NK-92 treated with Interleukin-12 subunit alpha and Interleukin-12 subunit beta, amount 100 ng/mL, for 24 hours (cell line): ENCODE data around the gene TRPM3.
"Not testable (repeated sequence)": the region's sequence is repeated elsewhere in the genome, so short reads cannot be mapped to it uniquely, and the experiment has no call there.

Experiments
- DNase-seq: peaks from one replicate; lab custom pipeline; 2025; lab: John Stamatoyannopoulos, UW

Gene TRPM3

DNA sequence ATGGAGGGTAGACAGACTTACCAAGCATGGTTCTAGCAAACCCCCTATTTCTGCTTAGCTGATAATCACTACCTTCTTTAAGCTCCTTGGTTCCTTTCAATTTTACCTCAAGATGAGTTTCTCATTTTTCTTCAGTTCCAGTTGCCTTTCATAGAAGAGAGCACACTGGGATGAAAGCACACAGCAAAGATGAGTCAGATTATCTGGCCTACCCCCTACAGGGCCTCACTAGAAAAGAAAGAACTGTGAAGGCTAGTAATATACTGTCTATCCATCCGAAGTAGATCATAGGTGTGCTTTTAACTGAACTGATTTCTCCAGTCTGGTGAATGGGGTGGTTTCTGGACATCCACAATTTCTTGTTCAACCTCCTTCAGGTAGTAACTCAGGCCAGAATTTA, 122.5 kb downstream of the TRPM3 start:
- DNase-seq = no peak

- no peak for DNase-seq
Measured at GRCh38 chr9:70995511-70995910, 125.9 kb downstream of the TRPM3 start.

DNA sequence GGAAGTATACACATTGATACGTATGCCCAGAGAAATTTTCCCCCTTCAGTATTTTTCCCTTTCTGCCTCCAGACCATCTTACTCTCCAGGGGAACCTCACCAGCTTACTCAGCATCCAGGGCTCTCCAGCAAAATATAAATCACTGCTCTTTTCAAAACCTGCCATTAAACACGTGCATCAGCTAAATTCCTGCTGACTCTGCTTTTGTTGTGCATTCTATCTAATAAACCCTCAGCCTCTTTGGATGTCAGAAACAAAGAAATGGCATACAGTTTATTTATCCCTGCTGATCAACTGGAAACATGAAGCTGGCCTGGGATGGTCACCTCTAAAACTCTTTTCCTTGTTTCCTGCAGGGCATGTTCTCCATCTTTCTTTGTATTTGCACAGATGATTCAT, 126.8 kb downstream of the TRPM3 start:
- DNase-seq = no peak

- DNase-seq = no peak
Measured at GRCh38 chr9:70988551-70988950, 132.9 kb downstream of the TRPM3 start.

- DNase-seq = no peak
Measured at GRCh38 chr9:70987986-70988385, 133.4 kb downstream of the TRPM3 start.

DNA sequence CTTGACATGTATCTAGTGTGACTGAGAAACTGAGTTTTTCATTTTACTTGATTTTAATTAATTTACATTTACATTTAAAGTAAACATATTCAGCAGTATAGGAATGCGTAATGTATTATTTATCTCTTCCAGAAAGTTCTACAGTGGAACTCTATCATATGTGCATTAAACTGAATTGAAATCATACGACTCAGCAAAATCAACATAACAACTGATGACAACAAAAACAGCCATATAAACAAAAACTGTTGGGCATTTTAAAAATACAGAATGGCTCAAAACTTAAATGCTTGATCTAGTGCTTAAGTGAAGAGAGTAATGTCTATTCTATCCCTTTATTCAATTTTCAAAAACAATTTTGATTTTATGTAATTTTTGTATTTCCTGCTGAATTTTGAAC, 134.4 kb downstream of the TRPM3 start:
- DNase-seq = no peak

GRCh38 chr9:70983723-70984295, 137.6 kb downstream of the TRPM3 start:
- no peak for DNase-seq

GRCh38 chr9:70981312-70981711, 140.1 kb downstream of the TRPM3 start:
- no peak for DNase-seq

- no peak for DNase-seq
Measured at GRCh38 chr9:70979966-70980365, 141.5 kb downstream of the TRPM3 start.

DNA sequence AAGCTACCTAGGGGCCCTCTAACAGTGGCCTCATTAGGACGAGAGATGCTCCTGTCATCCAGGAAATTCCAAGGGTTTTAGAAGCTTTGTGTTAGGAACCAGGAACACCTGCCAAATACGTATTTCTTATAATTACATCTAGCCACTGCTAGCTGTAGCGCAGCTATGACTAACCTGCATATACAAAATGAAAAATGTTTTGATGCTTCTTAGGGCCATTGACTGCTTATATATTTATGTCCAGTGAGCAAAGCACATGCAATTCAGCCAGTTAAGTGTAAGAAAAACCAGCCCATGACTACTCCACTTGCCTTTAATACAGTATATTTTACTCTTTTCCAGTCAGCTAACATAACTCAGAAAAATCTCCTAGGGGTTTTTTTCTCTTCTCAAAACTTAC, 143.3 kb downstream of the TRPM3 start:
- no peak for DNase-seq

DNA sequence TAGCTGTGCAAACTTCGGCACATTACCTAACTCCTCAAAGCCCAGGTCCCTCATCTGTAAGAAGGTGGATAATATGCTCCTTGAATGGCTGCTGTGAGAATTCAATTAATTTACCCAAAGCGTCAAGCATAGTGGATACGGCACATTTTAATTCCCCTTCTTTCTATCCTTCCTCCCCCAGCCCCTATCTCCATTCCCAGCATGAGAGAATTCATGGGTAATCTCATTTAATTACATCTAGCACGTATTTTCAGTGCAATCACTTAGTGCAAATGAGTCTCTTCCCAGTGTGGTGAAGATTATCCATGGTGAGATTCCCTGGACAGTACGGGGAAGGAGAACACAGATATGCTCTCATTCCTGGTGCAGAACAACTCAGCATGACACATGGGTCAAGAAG, 145.6 kb downstream of the TRPM3 start:
- no peak for DNase-seq

DNA sequence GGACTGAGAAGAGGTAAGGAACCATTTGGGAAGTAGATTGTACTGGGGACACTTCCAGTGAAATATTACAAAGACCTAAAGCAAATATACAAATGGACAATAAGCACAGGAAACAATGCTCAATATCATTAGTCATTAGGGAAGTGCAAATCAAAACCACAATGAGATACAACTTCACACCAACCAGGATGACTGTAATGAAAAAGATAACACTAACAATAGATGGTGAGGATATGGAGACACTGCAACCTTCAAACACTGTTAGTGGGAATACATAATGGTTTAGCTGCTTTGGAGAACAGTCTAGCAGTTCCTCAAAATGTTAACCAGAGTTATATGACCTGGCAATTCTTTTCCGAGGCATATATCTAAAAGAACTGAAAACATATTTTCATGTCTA, 149.7 kb downstream of the TRPM3 start:
- no peak for DNase-seq

DNA sequence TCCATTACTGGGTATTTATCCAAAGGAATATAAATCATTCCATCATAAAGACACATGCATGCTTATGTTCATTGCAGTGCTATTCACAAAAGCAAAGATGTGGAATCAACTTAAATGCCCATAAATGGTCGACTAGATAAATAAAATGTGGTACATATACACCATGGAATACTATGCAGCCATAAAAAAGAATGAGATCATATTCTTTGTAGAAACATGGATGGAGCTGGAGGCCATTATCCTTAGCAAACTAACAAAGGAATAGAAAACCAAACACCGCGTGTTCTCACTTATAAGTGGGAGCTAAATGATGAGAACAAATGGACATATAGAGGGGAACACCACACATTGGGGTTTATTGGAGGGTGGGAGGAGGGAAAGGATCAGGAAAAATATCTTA, 155.0 kb downstream of the TRPM3 start:
- not testable (repeated sequence) for DNase-seq

DNA sequence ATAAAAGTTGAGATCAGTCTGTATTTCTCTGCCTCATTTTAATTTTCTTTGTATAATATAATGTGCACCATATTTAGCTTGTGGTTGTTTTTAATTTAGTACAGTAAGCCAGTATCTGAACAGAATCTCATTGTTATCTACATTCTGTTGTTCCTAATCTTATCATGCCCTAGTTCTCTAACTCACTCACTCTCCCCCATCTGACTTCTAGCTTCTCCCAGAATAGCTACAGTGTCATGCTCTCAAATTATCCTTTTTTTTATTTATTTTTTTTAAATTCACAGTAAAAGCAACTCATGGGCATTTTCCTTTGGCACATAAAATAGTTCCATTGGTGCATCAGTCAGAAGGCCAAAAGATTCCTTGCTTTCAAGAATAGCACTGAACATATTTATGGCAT, 156.6 kb downstream of the TRPM3 start:
- no peak for DNase-seq

DNA sequence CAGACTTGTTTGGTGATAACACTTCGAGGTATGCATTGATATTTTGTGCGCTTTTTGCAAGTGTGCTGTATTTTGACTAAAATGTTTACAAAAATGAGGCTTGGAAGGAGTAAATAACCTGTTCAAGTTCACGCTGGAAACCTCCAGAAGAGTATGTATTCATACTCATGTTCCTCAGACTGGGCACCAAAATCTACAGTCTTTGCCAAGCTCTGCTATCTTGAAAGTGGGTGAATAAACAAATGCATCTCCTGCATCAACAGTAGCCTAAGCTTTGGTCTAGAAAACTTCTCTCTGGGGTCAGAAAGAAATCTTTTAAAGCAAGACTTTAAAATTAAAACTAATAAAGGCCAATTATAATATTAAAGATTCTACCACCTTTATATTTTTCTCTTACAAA, 157.9 kb downstream of the TRPM3 start:
- DNase-seq = no peak

- DNase-seq = no peak
Measured at GRCh38 chr9:70962761-70963440, 158.5 kb downstream of the TRPM3 start.

DNA sequence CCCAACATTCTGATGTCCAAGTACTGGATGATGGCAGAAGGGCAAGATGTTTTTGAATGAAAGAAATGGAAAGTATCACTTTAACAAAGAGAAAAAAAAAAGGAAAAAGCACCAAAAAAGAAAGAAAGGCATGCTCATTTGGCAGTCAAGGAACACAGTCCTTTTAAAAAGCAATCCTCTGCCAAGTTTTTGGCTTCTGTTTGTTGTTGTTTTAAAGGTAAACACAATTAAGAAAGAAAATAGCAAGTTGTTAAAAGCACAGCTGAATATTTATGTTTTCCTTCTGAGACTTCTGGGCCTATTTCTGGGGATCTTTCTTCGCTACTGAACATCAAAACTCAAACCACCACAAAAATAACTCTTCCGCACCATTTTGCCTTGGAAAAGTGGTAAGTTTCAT, 162.1 kb downstream of the TRPM3 start:
- no peak for DNase-seq

DNA sequence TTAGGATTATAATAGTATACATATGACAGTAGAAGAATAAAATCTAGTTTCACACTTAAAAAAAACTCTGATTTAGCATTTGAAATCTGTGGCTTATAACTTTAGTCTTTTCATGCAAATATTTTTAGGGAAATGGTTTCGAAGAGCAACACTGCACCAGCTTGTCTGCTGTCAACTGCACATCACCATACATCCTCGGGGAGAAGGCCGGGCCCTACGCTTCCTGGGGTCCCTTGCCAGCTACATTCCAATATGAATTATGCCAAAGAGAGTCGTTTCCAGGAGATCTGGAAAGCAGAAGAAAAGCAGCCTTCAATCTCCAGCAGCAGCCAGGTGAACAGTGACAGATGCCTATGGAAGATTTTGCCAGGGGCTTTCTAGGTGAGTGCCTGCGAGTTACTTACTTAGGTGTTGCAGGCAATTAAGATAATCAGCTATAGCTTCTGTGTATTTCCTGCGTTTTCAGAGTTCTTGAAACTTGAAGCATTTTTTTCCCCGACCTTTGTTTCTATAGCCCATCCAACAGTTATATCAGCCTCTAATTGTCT, 166.8 kb downstream of the TRPM3 start:
- DNase-seq = no peak

DNA sequence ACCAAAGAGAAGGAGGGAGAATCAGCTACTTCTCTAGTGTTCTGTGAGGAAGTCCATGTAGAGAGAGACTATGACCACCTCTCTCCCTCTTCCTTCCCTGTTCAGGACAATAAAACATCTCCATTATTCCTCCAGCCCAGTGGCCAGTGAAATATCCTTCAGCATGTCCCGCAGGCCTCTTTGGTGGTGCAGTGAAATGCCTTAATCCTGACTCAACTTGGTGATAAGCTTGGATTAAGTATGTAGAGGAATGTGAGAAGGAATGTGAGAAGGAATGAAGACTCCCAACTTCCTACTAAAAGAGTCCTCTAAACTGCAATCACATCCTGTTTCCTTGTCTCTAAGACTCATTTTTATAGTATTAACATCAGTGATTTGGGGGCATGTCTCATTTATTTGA, 167.3 kb downstream of the TRPM3 start:
- DNase-seq = no peak

DNA sequence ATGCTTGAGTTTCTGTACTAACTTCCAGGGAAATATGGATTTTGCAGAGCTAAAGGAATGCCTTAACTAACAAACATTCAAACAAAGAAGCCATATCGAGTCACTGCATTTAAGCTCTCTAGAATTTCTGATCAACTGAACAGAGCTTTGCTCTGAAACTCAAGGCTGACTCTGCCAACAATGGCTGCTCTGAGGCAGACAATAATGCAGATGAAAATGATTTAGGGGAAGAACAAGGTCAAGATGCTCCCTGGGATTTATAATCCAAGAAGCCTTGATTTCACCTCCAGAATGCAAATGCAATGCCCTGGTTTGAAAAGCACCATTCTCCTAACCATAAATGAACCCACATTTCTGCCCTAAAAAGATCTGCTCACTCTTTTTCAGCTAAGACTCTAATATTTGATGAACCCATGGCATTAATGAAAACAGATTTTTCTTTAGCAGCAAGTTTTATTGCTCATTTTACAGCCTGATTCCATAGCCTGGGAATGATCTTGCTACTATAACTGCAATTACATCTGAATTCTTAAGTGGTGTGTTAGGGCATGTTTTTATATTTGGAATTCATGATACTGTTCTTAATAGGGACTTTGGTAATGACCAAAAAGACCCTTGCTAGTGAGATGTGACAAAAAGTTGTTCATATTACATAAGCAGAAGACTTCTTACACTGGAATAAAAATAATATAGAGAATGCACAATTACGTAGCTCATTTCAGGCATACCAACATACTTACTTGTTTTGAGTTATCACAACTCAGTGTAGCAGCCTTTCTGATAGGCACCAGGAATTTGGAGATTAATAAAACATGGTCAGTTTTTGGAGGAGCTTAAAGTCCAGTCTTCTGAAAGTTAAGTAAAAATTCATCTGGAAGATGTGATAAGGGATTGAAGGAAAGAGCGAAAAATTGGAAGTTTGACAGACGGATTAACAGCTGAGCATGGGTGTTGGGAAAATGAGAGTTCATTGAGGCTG, 169.4 kb downstream of the TRPM3 start:
- no peak for DNase-seq

GRCh38 chr9:70950270-70950669, 171.2 kb downstream of the TRPM3 start:
- no peak for DNase-seq

GRCh38 chr9:70949239-70949638, 172.2 kb downstream of the TRPM3 start:
- DNase-seq = no peak

DNA sequence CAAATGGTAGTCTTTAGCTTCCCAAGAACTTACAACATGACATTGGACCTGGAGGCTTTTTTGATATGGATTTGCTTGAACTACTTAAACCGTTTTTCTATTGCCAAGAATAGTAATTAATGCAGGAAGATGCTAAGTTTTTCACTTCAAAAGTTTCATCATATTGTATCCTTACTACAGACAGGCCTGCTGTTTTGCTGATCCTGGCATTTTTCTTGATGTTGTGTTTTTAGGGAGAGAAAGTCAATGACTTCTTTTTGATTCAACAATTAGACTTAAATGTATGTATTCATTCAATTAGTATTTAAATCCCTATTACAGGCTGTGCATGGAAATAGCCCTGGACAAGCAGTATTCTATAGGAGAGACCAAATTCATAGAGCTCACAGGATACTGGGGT, 172.7 kb downstream of the TRPM3 start:
- DNase-seq = no peak
